NCI-H2196 treated with DMSO at 0.1 percent for 48 hours (cell line): ENCODE measurements around the gene ARID3B.

ENCODE experiments used
- DNase-seq: peaks from one replicate; lab custom pipeline; 2025; ENCODE audit not compliant: unreplicated experiment; lab: John Stamatoyannopoulos, UW

The ARID3B gene

DNA sequence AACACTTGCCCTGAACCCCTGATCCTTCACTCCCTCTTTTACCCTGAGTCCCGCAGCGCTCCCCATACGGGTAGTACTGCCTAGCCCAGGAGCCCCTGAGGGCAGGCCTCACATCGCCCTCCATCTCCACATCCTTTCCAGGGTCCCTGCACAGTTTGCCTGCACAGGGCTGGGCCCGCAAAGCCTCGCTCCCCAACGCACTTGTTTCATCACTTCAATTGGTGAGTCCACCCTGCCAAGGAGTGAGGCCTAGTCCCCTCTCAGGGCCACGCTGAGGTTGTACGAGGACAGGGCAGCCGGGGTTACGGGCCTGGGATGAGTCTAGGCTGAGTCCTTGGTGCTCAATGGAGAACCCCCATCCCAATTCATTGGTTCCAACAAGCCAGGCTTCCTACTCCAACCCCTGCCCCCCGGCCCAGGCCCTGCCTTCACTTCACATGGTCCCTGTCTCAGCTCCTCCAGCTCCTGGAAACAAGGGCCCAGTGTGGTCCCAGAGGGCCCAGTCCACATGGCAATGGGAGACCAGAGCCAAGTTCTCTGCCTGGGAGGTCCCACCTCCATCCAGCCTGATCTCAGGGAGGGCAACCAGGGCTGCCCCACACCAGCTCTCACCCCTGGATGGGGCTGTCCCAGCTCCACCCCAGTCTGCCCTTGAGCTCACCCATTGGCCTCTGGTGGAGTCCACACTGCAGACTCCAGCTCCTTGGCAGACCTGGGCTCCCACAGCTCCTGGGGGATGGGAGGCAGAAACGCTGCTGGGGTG, 62.2 kb downstream of the ARID3B start:
- no peak for DNase-seq

DNA sequence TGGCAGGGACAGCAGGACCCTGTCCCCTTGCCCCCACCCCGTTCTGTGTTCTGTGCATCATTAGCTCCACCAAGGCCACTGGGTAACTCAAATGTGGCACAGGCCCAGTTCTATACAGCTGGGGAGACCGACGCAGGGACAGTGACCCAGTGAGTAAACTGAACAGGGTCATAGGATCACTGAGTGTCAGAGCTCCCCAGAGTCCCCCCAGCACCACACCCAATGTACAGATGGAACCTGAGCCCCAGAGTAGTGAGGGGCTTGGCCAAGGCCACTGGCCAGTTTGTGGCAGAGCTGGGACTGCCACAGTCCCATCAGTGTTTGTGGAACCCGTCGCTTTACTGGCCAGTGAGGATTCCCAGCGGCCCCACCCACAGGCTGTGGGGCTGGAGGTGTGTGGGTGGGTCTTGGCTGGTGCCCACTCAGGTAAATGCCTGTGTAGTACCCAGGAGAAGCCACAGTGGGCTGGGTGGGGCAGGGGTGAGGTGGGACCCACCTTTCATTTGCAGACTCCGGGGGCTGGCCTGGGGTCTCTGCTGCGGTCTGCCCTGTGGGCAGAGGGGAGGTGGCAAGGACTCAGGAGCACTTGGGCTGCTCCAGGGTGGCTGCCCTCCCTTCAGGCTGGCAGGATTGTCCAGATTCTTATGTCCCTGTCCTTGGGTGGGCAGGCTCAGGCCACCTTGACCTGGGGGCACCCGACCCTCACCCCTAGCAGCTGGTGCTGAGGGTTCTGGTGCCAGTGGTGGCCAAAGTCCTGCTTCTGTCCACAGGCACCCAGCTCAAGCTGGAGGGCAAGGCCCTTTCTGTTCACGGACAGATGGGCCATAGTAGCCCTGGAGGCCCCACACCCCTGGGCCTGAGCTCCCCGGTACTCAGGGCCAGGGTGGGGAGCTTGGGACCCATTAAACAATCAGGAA, 63.0 kb downstream of the ARID3B start:
- DNase-seq = no peak

GRCh38 chr15:74604983-74605794, 64.2 kb downstream of the ARID3B start:
- DNase-seq = no peak

- no peak for DNase-seq
Observed at GRCh38 chr15:74605795-74606150, 64.8 kb downstream of the ARID3B start.

DNA sequence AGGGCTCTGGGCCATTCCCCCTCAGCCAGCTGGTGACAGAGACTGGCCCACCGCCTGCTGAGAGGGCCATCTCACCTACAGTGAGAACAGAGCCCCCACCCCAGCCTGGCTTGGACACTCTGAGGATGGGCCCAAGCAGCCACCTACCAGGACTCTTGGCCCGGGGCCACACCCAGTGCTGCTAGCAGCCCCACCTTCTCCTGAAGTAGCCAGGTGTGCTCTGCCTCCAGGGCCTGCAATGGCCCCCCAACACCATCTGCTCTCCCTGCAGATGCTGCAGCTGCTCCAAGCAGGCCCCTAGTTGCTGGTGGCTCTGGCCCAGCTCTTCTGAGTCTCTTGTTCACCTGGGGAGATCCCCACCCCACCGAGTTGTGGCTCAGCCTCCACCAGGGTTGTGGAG, 67.8 kb downstream of the ARID3B start:
- no peak for DNase-seq

GRCh38 chr15:74609938-74610301, 68.9 kb downstream of the ARID3B start:
- DNase-seq = no peak

- no peak for DNase-seq
Observed at GRCh38 chr15:74610302-74610951, 69.4 kb downstream of the ARID3B start.

GRCh38 chr15:74611341-74611740, 70.3 kb downstream of the ARID3B start:
- DNase-seq = no peak

DNA sequence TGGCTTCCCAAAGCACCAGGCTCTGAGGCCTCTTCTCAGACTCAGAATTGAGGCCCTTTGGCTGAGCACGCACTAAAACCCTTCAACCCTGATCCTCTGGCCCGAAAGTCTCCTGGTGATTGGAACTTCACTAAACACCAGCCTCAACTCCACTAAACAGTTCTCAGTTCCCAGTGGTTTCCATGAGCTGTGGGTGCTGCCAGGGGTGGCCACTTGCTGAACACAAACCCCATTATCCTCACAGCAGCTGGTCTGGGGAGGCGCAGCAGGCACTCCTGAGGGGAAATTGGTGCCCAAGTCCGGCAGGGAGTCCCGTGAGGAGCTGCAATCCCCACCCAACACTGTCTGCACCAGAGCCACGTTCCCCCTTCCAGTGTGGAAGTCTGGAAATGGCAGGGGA, 70.8 kb downstream of the ARID3B start:
- DNase-seq = no peak

DNA sequence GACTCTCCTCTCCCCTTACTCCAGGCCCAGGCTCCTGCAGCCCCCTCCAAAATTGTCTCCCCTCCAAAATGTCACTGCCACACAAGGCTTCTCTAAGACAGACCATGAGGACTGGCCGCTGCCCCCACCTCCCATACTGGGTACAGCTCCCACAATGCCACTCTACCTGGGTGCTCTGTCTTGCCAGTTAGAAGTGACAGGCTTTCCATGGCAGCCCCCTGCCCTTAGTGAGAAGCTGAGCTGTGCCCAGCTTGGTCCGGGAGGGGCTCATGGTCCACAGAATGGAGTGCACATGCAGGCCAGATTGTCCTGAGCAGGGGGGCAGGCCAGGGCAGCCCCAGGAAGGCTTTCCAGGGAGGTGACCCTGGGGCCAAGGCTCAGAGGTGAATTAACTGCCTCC, 71.7 kb downstream of the ARID3B start:
- DNase-seq = no peak

GRCh38 chr15:74613089-74613952, 72.3 kb downstream of the ARID3B start:
- no peak for DNase-seq

DNA sequence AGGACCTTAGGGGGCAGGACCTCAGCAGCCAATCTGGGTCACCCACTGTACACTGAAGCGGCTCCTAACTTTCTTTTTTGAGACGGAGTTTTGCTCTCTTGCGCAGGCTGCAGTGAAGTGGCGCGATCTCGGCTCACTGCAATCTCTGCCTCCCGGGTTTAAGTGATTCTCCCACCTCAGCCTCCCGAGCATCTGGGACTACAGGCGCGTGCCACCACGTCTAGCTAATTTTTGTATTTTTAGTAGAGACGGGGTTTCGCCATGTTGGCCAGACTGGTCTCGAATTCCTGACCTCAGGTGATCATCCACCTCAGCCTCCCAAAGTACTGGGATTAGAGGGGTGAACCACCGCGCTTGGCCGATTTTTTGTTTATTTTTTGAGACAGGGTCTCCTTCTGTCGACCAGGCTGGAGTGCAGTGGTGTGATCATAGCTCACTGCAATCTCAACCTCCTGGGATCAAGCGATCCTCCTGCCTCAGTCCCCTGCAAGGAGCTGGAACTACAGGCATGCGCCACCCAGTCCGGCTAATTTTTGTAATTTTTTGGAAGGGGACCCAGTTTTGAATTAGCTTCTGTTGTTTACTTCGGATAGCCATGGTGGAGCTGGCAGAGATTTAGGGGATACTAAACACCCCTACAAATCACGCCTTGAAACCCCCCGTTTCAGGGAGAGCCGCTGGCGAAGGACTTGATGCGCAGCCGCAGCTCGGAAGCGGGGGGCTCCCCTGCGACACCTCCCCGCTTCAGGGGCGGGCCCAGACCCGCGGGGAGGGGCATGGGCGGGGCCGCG, 73.1 kb downstream of the ARID3B start:
- DNase-seq = no peak

- no peak for DNase-seq
Observed at GRCh38 chr15:74614744-74615507, 73.9 kb downstream of the ARID3B start.

DNA sequence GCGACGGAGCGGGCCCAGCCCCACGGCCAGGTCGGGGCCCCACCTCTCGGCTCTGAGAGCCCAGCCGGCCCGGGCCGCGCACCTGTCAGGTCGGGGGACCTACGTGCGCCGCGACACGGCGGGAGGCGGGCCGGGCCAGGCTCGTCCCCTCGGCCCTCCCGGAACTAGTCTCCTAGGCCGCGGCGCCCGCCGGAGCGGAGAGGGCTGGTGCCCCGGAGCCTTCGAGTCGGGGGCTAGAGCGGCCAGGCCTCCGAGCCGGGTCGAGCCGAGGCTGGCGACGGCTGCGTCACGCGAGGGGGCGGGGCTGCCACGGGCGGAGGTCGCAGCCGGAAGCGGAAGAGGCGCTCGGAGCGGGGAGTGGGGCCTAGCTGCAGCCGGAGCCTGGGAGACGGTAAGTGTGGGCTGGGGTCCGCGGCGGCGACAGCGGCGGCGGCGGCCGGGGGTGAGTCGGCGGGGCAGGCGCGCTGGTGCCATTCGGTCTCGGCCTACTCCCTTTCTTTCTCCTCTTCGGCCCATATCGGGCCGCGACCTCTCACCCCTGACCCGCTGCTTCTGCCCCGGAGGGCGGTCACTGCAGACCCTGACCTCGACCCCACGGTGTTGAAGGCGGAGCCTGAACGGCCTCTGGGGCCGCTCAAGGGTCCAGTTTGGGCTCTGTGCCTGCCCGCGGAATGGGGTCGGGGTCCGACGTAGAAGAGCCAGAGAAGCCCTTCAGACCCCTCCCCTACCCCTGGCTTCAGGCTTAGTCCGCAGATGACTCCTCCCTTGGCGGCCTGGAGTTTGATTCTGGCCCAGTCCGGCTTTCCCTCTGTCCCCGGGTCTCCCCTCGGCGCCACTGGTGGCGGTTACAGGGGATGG, 74.7 kb downstream of the ARID3B start, which contains the start of gene CLK3:
TSS of gene CLK3 (plus strand) at position 329 of the 858 bp plus-strand sequence. CDS start 3,361 bp downstream, outside the sequence.
- DNase-seq = peak; percentile 75

DNA sequence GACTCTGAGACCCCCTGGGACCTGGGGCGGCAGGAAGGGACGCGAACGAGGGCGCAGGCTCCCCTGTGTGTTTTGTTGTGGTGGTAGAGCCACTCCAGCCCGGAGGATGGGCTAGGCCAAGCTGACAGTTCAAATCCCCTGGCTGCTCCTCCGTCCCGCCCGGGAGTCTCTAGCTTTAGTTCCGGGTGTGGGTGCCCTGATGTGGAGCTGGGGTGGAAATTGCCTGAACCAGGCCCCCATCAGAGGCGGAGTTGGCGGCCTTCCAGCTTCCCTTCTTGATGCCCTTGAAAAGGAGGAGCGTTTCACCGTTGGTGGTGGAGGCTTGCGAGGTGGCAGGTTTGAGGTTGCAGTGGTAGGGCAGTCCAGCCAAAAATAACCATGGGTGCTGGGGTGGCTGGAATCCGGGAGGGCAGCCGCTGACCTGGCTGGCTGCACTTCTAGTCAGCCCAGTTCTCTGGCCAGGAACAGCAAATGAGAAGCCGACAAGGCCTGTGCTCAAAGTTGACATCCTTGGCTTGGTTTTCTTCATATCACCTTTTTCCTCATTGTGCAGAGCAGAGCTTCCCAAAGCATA, 75.4 kb downstream of the ARID3B start:
- no peak for DNase-seq

DNA sequence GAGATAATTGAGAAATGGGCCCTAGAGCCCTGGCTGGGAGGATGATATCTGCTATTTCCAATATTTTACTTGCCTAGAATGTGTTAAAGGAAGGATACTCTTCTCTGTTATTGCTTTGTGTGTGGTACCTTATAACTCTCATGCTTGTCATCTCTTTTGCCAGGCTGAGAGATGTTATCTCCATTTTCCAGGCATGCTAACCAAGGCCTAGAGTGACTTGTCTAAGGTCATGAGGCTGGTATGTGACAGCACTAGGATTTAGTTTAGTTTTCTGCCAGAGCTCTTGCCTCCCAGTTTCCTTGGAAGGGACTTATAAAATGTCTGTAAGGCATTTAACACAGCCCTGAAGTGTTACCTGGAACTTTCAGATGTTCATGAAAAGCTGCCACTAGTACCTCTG, 76.0 kb downstream of the ARID3B start:
- DNase-seq = no peak
